Spleen (tissue), 7 donors: ENCODE data around the gene HMGB3.

ENCODE experiments used
- POLR2A ChIP-seq, 3 donors: fragments of 450-650 bp; IDR thresholded peaks; one replicate each; pipeline ENCODE4 v1.5.1; 2017; ENCODE audit warnings: antibody characterized with exemption in 3 of 3, mild to moderate bottlenecking in 1 of 3
- TF ChIP-seq, protein P1 (sequence below), 11 experiments: fragments of 200-600 bp in 7 of 11; fragments of 450-650 bp in 4 of 11; sonication (generic) in 4 of 11; IDR thresholded peaks in 8 of 11; conservative IDR thresholded peaks in 3 of 11; 1 replicate in 7 of 11; 2 replicates in 4 of 11; pipeline versions ENCODE4 v1.4.0 to v1.8.0; 2016 to 2021; ENCODE audit warnings: antibody characterized with exemption in 11 of 11, inconsistent platforms in 4 of 11, mild to moderate bottlenecking in 1 of 11
- donor health status: DM: no; HTN: no; CAD: no; lungs with moderate emphysema.
- donor health status: DM: no; HTN: no; CAD: no.
- donor health status: DM: no; HTN: no; CAD: no.

DNA sequence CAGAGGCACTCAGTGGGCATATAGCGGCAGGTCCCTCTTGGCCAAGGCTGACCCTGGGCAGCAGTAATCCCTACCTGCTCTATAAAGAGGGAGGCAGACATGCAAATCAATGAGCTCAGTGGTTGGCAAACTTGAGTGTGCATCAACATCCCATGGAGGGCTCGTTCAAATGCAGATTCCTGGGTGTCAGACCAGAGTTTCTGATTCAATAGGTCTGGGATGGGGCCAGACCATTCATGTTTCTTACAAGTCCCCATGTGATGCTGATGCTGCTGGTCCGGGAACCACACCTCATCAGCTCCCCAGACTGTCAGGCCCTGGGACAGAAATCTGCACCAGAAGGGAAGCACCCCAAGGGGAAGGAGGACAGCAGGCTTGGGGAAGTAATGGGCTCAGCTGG lies 38.9 kb upstream of the HMGB3 start:
- TF ChIP-seq, protein P1, sequence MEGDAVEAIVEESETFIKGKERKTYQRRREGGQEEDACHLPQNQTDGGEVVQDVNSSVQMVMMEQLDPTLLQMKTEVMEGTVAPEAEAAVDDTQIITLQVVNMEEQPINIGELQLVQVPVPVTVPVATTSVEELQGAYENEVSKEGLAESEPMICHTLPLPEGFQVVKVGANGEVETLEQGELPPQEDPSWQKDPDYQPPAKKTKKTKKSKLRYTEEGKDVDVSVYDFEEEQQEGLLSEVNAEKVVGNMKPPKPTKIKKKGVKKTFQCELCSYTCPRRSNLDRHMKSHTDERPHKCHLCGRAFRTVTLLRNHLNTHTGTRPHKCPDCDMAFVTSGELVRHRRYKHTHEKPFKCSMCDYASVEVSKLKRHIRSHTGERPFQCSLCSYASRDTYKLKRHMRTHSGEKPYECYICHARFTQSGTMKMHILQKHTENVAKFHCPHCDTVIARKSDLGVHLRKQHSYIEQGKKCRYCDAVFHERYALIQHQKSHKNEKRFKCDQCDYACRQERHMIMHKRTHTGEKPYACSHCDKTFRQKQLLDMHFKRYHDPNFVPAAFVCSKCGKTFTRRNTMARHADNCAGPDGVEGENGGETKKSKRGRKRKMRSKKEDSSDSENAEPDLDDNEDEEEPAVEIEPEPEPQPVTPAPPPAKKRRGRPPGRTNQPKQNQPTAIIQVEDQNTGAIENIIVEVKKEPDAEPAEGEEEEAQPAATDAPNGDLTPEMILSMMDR (IDR thresholded peaks at IDR 0.05 in 8 of 11, conservative IDR thresholded peaks at IDR 0.05 in 3 of 11) = no peak
- TF ChIP-seq POLR2A (IDR thresholded peaks at IDR 0.05) = no peak
